Activated T-cell treated with anti-CD3 and anti-CD28 coated beads for 48 hours (primary cell): ENCODE data around the gene DNAJC27.

Experiments
- DNase-seq: peaks from one replicate; pipeline ENCODE4 v3.0.0-alpha.2; 2020; ENCODE audit warnings: low read depth

DNAJC27 gene

GRCh38 chr2:24906466-24906865 lies 65.3 kb downstream of the DNAJC27 start:
- no peak for DNase-seq

- DNase-seq: no peak
Observed at GRCh38 chr2:24903161-24904103, 68.3 kb downstream of the DNAJC27 start.

- DNase-seq: no peak
Observed at GRCh38 chr2:24899361-24899910, 72.3 kb downstream of the DNAJC27 start.

- DNase-seq: no peak
Observed at GRCh38 chr2:24898122-24899109, 73.3 kb downstream of the DNAJC27 start.

DNA sequence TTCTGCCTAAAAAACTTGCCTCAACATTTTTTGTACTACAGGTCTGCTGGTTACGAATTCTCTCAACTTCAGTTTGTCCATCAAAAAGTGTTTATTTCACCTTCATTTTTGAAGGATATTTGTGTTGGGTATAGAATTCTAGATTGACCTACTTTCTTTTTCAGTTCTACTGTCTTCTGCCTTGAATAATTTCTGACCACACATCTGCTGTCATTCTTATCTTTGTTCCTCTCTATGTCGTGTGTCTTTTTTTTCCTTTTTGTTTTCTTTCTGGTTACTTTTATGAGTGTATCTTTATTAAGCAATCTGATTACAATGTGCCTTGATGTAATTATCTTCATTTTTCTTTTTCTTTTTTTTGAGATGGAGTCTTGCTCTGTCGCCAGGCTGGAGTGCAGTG lies 77.0 kb downstream of the DNAJC27 start:
- DNase-seq: no peak

- DNase-seq: no peak
Observed at GRCh38 chr2:24893934-24894333, 77.8 kb downstream of the DNAJC27 start.
